ENCODE results near the gene BTNL3.
"Not testable (repeated sequence)": the region's sequence is repeated elsewhere in the genome, so short reads cannot be mapped to it uniquely, and the experiment has no call there.

BTNL3 gene

GRCh38 chr5:181008136-181008535 is 19.5 kb downstream of the BTNL3 start:
- TF ChIP-seq POLR2A (IDR thresholded peaks at IDR 0.05; ENCODE audit: extremely low read depth, insufficient read length) (no peak), MYC (IDR thresholded peaks at IDR 0.05; ENCODE audit: low read depth, low read length) (no peak), MAX (IDR thresholded peaks at IDR 0.05; ENCODE audit: low read depth, low read length) (no peak), CTCF (IDR thresholded peaks at IDR 0.05; ENCODE audit: low read depth, low read length) (no peak)
- H3K4me3 ChIP-seq (ENCODE audit: low read depth, low read length): no peak overlapping the region
- DNase-seq (ENCODE audit: low read depth): no peak

GRCh38 chr5:181010018-181010417 is 21.4 kb downstream of the BTNL3 start:
- H3K4me3 ChIP-seq (ENCODE audit: low read depth, low read length); DNase-seq (ENCODE audit: low read depth): not testable (repeated sequence)

GRCh38 chr5:181014654-181015053 is 26.0 kb downstream of the BTNL3 start:
- DNase-seq (ENCODE audit: low read depth); H3K4me3 ChIP-seq (ENCODE audit: low read depth, low read length): not testable (repeated sequence)

GRCh38 chr5:181017448-181017847 is 28.8 kb downstream of the BTNL3 start:
- H3K4me3 ChIP-seq (ENCODE audit: low read depth, low read length); DNase-seq (ENCODE audit: low read depth): not testable (repeated sequence)

- H3K4me3 ChIP-seq (ENCODE audit: low read depth, low read length): no peak overlapping the region
- DNase-seq (ENCODE audit: low read depth): no peak
- no peak for TF ChIP-seq POLR2A (IDR thresholded peaks at IDR 0.05; ENCODE audit: extremely low read depth, insufficient read length)
- no peak for TF ChIP-seq MAX (IDR thresholded peaks at IDR 0.05; ENCODE audit: low read depth, low read length)
- no peak for TF ChIP-seq CTCF (IDR thresholded peaks at IDR 0.05; ENCODE audit: low read depth, low read length)
- no peak for TF ChIP-seq MYC (IDR thresholded peaks at IDR 0.05; ENCODE audit: low read depth, low read length)
Measured at GRCh38 chr5:181020688-181021087, 32.0 kb downstream of the BTNL3 start.

- TF ChIP-seq POLR2A (IDR thresholded peaks at IDR 0.05; ENCODE audit: extremely low read depth, insufficient read length): no peak
- no peak for TF ChIP-seq MAX (IDR thresholded peaks at IDR 0.05; ENCODE audit: low read depth, low read length)
- TF ChIP-seq CTCF (IDR thresholded peaks at IDR 0.05; ENCODE audit: low read depth, low read length): no peak
- H3K4me3 ChIP-seq (ENCODE audit: low read depth, low read length): no peak overlapping the region
- DNase-seq (ENCODE audit: low read depth): no peak
Measured at GRCh38 chr5:181024245-181025064, 35.8 kb downstream of the BTNL3 start.

- no peak for TF ChIP-seq POLR2A (IDR thresholded peaks at IDR 0.05; ENCODE audit: extremely low read depth, insufficient read length)
- no peak for TF ChIP-seq MAX (IDR thresholded peaks at IDR 0.05; ENCODE audit: low read depth, low read length)
- TF ChIP-seq MYC (IDR thresholded peaks at IDR 0.05; ENCODE audit: low read depth, low read length): no peak
- no peak for TF ChIP-seq CTCF (IDR thresholded peaks at IDR 0.05; ENCODE audit: low read depth, low read length)
- H3K4me3 ChIP-seq (ENCODE audit: low read depth, low read length): no peak overlapping the region
- no peak for DNase-seq (ENCODE audit: low read depth)
Measured at GRCh38 chr5:181027452-181028031, 38.9 kb downstream of the BTNL3 start.
